Measurements from ENCODE around the gene MND1. TPM values are rescaled to one million over a fixed set of nuclear protein-coding genes. Genes with fewer than 3 reads are reported as not detected.

Gene MND1
- total and polyA plus RNA-seq, 12 donors, result 0.20 to 1.7 (median 0.34) TPM; not detected in 6

- Histone ChIP-seq H3K4me3 (no peak overlapping the region), H3K9me3 (no peaks in the 10 kb centered on the region), H3K27me3 (no peaks in the 10 kb centered on the region), H3K36me3 (no peaks in the 10 kb centered on the region), H3K4me1 (no peaks in the 10 kb centered on the region), H3K27ac (no peak overlapping the region)
- ATAC-seq (no peak), DNase-seq (no peak)
- no peak for TF ChIP-seq CTCF (IDR thresholded peaks at IDR 0.05)
- intact Hi-C loops (cut with DNase I), result no loop called here
- WGBS, 2 donors, result 95 to 100% methylated on average over 1 of the region's 1 CpG
These were observed 57.0 kb downstream of the MND1 start for GRCh38 chr4:153401501-153401900.

- no peaks in the 10 kb centered on the region for H3K36me3 ChIP-seq
- DNase-seq (no peak), ATAC-seq (no peak)
- intact Hi-C loops (cut with DNase I), result no loop called here
- 89 to 95% methylated on average over 2 of the region's 2 CpGs for WGBS, 2 donors
- no peak for TF ChIP-seq CTCF (IDR thresholded peaks at IDR 0.05)
- H3K9me3 ChIP-seq, result no peaks in the 10 kb centered on the region
- H3K27me3 ChIP-seq, result no peaks in the 10 kb centered on the region
- no peak overlapping the region for H3K4me3 ChIP-seq
- no peaks in the 10 kb centered on the region for H3K4me1 ChIP-seq
- no peak overlapping the region for H3K27ac ChIP-seq
These were observed 57.9 kb downstream of the MND1 start for GRCh38 chr4:153402366-153402765.

GRCh38 chr4:153403726-153404125 lies 59.2 kb downstream of the MND1 start:
- WGBS, 2 donors, result 97% methylated on average over 1 of the region's 1 CpG

GRCh38 chr4:153407906-153408305 lies 63.4 kb downstream of the MND1 start:
- Histone ChIP-seq H3K9me3 (no peaks in the 10 kb centered on the region), H3K36me3 (no peaks in the 10 kb centered on the region), H3K27me3 (no peaks in the 10 kb centered on the region), H3K4me3 (no peak overlapping the region), H3K4me1 (peaks cover 0 to 13% (median 7%) of the 10 kb centered on the region in 9 donors), H3K27ac (no peak overlapping the region)
- ATAC-seq (no peak), DNase-seq (no peak)
- TF ChIP-seq CTCF (IDR thresholded peaks at IDR 0.05), result no peak
- 99 to 100% methylated on average over 3 of the region's 3 CpGs for WGBS, 2 donors
- intact Hi-C loops (cut with DNase I), result no loop called here

More at GRCh38 chr4:153403726-153404125, 59.2 kb downstream of the MND1 start:
- no peaks in the 10 kb centered on the region for H3K9me3 ChIP-seq
- H3K36me3 ChIP-seq, result no peaks in the 10 kb centered on the region
- no peak for TF ChIP-seq CTCF (IDR thresholded peaks at IDR 0.05)
- H3K4me1 ChIP-seq, result no peaks in the 10 kb centered on the region
- intact Hi-C loops (cut with DNase I), result no loop called here
- H3K27ac ChIP-seq, result no peak overlapping the region
- no peak for DNase-seq
- H3K4me3 ChIP-seq, result no peak overlapping the region
- H3K27me3 ChIP-seq, result no peaks in the 10 kb centered on the region
- no peak for ATAC-seq

Measured in heart right ventricle (tissue), 16 donors.